HL-60 (cell line): ENCODE data around the gene NTN1.

Experiments
- GABPA ChIP-seq: IDR thresholded peaks from 2 replicates; pipeline ENCODE4 v1.6.1; 2012; ENCODE audit warnings: low read depth
- POLR2AphosphoS5 ChIP-seq: IDR thresholded peaks from 2 replicates; pipeline ENCODE4 v1.6.1; 2012; ENCODE audit warnings: low read depth
- REST ChIP-seq: IDR thresholded peaks from 2 replicates; pipeline ENCODE4 v1.6.1; 2012; ENCODE audit warnings: low read depth; ENCODE audit not compliant: insufficient replicate concordance
- SPI1 ChIP-seq: IDR thresholded peaks from 2 replicates; pipeline ENCODE4 v1.6.1; 2012; ENCODE audit warnings: low read depth, mild to moderate bottlenecking, borderline replicate concordance
- TF ChIP-seq, protein P1 (sequence below): IDR thresholded peaks from one replicate; pipeline ENCODE4 v1.5.1; 2011; ENCODE audit warnings: low read length, control low read depth, inconsistent platforms; ENCODE audit not compliant: insufficient read depth

DNA sequence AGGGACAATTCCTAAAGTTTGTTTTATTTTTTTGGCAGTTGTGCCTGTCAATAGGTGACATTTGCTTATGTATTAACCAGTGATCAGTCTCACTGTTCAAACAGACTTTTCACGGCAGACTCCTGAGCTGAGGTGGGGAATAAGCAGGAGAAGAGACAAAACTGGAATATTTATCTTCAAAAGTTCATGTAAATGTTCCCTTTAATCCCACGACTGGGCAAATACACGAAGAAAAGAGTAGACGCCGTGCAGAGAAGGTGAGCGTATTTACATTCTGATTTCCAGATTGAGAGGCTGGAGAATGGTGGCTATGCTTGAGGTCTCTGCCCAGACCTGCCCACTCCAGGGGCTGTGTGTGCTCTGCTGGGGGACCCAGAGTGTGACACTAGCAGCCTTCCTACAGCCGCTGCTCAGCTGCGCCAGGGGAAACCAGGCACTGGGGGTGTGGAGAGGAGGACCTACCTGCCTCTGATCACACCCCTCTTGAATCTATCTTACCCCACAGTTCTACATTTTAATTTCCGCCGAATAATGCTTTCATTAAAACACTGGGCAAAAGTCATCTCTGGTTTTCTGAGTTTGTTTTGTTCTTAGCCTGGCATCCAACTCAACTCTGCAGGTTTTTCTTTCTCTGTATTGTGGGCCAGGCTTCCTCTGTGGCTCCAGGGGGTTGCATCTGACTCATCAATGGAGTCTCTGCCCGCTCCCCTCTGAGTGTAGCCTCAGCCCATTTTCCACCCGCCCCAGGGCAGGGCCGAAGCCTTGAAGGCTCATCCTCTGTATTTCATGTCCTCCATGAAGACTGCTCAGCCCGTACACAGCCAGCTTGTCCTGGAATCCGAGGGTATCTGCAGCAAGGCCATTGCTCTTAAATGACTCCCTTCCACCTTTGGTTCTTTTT is 237.1 kb downstream of the NTN1 start:
- TF ChIP-seq, protein P1, sequence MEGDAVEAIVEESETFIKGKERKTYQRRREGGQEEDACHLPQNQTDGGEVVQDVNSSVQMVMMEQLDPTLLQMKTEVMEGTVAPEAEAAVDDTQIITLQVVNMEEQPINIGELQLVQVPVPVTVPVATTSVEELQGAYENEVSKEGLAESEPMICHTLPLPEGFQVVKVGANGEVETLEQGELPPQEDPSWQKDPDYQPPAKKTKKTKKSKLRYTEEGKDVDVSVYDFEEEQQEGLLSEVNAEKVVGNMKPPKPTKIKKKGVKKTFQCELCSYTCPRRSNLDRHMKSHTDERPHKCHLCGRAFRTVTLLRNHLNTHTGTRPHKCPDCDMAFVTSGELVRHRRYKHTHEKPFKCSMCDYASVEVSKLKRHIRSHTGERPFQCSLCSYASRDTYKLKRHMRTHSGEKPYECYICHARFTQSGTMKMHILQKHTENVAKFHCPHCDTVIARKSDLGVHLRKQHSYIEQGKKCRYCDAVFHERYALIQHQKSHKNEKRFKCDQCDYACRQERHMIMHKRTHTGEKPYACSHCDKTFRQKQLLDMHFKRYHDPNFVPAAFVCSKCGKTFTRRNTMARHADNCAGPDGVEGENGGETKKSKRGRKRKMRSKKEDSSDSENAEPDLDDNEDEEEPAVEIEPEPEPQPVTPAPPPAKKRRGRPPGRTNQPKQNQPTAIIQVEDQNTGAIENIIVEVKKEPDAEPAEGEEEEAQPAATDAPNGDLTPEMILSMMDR, result no peak
- TF ChIP-seq REST, result no peak
- no peak for TF ChIP-seq SPI1
- no peak for TF ChIP-seq POLR2AphosphoS5
- no peak for TF ChIP-seq GABPA
